Neutrophil (primary cell): ENCODE measurements around the gene LRIT3.

Source experiments
- H3K27ac ChIP-seq: fragments of 200-600 bp; sonication (generic); 2 replicates; pipeline ENCODE4 v1.5.1; 2016; ENCODE audit warnings: mild to moderate bottlenecking, moderate library complexity
- H3K27me3 ChIP-seq: fragments of 200-600 bp; sonication (generic); 2 replicates; pipeline ENCODE4 v1.6.0; 2016; ENCODE audit warnings: mild to moderate bottlenecking
- H3K36me3 ChIP-seq: fragments of 200-600 bp; sonication (generic); 2 replicates; pipeline ENCODE4 v1.5.1; 2017
- H3K4me1 ChIP-seq, 2 experiments: fragments of 200-600 bp in 1 of 2; sonication (generic) in 1 of 2; 1 replicate in 1 of 2; 2 replicates in 1 of 2; pipeline versions ENCODE4 v1.5.1 to v1.6.1; 2013 to 2016; ENCODE audit warnings: low read depth in 1 of 2, low read length in 1 of 2, mild to moderate bottlenecking in 1 of 2, moderate library complexity in 1 of 2; ENCODE audit not compliant: control insufficient read depth in 1 of 2, insufficient read depth in 1 of 2
- H3K4me3 ChIP-seq, 2 experiments: fragments of 200-600 bp in 1 of 2; sonication (generic) in 1 of 2; 1 replicate in 1 of 2; 2 replicates in 1 of 2; pipeline ENCODE4 v1.5.1; 2013 to 2016; ENCODE audit warnings: low read depth in 1 of 2, low read length in 1 of 2, mild to moderate bottlenecking in 1 of 2, moderate library complexity in 1 of 2
- H3K9me3 ChIP-seq: fragments of 200-600 bp; sonication (generic); 2 replicates; pipeline ENCODE4 v1.5.1; 2016
- TF ChIP-seq, protein P1 (sequence below): fragments of 200-600 bp; sonication (generic); IDR thresholded peaks from 2 replicates; pipeline ENCODE4 v1.5.1; 2016; ENCODE audit warnings: antibody characterized with exemption

LRIT3 gene

GRCh38 chr4:109816894-109817293 is 31.0 kb upstream of the LRIT3 start:
- H3K9me3 ChIP-seq: no peaks in the 10 kb centered on the region
- H3K4me1 ChIP-seq: peaks cover 23 to 25% of the 10 kb centered on the region in 2 experiments
- H3K4me3 ChIP-seq: no peak overlapping the region
- H3K27ac ChIP-seq: no peak overlapping the region
- TF ChIP-seq, protein P1, sequence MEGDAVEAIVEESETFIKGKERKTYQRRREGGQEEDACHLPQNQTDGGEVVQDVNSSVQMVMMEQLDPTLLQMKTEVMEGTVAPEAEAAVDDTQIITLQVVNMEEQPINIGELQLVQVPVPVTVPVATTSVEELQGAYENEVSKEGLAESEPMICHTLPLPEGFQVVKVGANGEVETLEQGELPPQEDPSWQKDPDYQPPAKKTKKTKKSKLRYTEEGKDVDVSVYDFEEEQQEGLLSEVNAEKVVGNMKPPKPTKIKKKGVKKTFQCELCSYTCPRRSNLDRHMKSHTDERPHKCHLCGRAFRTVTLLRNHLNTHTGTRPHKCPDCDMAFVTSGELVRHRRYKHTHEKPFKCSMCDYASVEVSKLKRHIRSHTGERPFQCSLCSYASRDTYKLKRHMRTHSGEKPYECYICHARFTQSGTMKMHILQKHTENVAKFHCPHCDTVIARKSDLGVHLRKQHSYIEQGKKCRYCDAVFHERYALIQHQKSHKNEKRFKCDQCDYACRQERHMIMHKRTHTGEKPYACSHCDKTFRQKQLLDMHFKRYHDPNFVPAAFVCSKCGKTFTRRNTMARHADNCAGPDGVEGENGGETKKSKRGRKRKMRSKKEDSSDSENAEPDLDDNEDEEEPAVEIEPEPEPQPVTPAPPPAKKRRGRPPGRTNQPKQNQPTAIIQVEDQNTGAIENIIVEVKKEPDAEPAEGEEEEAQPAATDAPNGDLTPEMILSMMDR: no peak
- no peaks in the 10 kb centered on the region for H3K27me3 ChIP-seq
- H3K36me3 ChIP-seq: peaks cover 14% of the 10 kb centered on the region

- no peaks in the 10 kb centered on the region for H3K9me3 ChIP-seq
- no peak overlapping the region for H3K27ac ChIP-seq
- TF ChIP-seq, protein P1: no peak
- H3K4me3 ChIP-seq: no peak overlapping the region
- no peaks in the 10 kb centered on the region for H3K27me3 ChIP-seq
- H3K4me1 ChIP-seq: peaks cover 23 to 25% of the 10 kb centered on the region in 2 experiments
- H3K36me3 ChIP-seq: peaks cover 25% of the 10 kb centered on the region
Observed at GRCh38 chr4:109818268-109818667, 29.6 kb upstream of the LRIT3 start.

GRCh38 chr4:109820563-109820962 is 27.3 kb upstream of the LRIT3 start:
- H3K4me1 ChIP-seq: peaks cover 6 to 7% of the 10 kb centered on the region in 2 experiments
- TF ChIP-seq, protein P1: no peak
- no peak overlapping the region for H3K4me3 ChIP-seq
- no peak overlapping the region for H3K27ac ChIP-seq
- H3K27me3 ChIP-seq: no peaks in the 10 kb centered on the region
- no peaks in the 10 kb centered on the region for H3K9me3 ChIP-seq
- peaks cover 40% of the 10 kb centered on the region for H3K36me3 ChIP-seq

- H3K27ac ChIP-seq: no peak overlapping the region
- peaks cover 40% of the 10 kb centered on the region for H3K36me3 ChIP-seq
- peaks cover 2 to 3% of the 10 kb centered on the region in 2 experiments for H3K4me1 ChIP-seq
- TF ChIP-seq, protein P1: no peak
- no peak overlapping the region for H3K4me3 ChIP-seq
- H3K9me3 ChIP-seq: no peaks in the 10 kb centered on the region
- H3K27me3 ChIP-seq: no peaks in the 10 kb centered on the region
Observed at GRCh38 chr4:109821185-109821584, 26.7 kb upstream of the LRIT3 start.

DNA sequence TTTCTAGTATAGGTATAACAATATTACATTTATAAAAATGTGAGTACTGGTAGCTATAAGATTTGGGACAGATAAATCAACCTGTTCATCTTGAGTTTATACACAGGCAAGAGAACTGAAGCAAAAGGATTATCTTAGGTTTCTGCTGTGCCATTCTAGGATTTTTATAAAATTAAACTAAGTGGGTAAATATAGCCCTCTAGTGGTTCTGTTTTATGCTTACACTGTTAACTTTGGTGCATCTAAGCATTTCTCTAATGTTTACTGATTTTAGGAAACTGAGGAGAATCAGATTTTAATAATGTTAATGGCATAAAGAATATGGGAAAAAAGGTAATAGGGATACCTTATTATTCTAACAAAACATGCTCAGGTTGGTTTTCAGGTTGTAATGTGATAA is 21.2 kb upstream of the LRIT3 start:
- TF ChIP-seq, protein P1: no peak
- Histone ChIP-seq H3K27me3 (no peaks in the 10 kb centered on the region), H3K4me3 (no peak overlapping the region), H3K4me1 (no peaks in the 10 kb centered on the region), H3K27ac (no peak overlapping the region), H3K9me3 (no peaks in the 10 kb centered on the region), H3K36me3 (peaks cover 27% of the 10 kb centered on the region)

DNA sequence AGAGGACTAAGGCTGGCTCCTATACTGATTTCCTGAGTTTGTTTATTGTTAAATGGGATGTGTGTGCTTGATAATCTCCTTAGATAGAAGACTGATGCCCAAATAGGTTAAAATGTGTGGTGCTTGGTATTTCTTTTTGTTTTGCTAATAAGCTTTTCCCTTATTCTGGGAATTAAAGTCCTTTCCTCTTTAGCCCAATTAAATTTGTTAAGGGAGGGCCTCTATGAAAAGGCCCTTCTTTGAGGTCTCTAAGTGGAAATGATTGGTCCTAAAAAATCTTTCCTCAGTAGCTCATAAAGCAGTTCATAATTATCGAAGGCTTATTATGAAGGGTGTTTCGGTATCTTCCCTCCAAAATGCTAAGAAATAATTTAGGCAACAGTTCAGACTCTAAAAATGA is 20.2 kb upstream of the LRIT3 start, which contains the start of gene RRH:
Gene RRH, plus strand, starts transcription at position 301 of the 400 bp plus-strand sequence. Its CDS starts 56 bp downstream, at position 357.
- H3K4me1 ChIP-seq: no peaks in the 10 kb centered on the region
- no peaks in the 10 kb centered on the region for H3K9me3 ChIP-seq
- H3K27ac ChIP-seq: no peak within 1 kb of the TSS
- no peaks in the 10 kb centered on the region for H3K27me3 ChIP-seq
- TF ChIP-seq, protein P1: no peak
- peaks cover 21% of the 10 kb centered on the region for H3K36me3 ChIP-seq
- H3K4me3 ChIP-seq: no peak within 1 kb of the TSS
